ENCODE data around the gene PRDM16. TPM values are rescaled to one million over a fixed set of nuclear protein-coding genes. Genes with fewer than 3 reads are reported as not detected.

The PRDM16 gene
- polyA plus RNA-seq, 1 of the 3 experiments (the other 2 are of a cell fraction): not detected

GRCh38 chr1:3128431-3129132 is 59.6 kb downstream of the PRDM16 start (continued):
- TF ChIP-seq MEF2A (IDR thresholded peaks at IDR 0.05; ENCODE audit: borderline replicate concordance, low read depth) (no peak), TEAD4 (IDR thresholded peaks at IDR 0.05; ENCODE audit: borderline replicate concordance, insufficient read depth) (no peak), RFX5 (IDR thresholded peaks at IDR 0.05; ENCODE audit: low read length) (no peak), TCF12 (IDR thresholded peaks at IDR 0.05) (no peak)

- Histone ChIP-seq H2AFZ (ENCODE audit: low read depth) (no peak overlapping the region), H3K9me2 (no peaks in the 10 kb centered on the region), H3K9me3 (no peaks in the 10 kb centered on the region), H3K4me2 (no peak overlapping the region), H3K4me1 (ENCODE audit: control insufficient read depth in 1 of 2, insufficient read depth in 2 of 2, low read depth in 1 of 2, low read length in 1 of 2) (no peaks in the 10 kb centered on the region), H3K9ac (no peak overlapping the region), H3K4me3 (ENCODE audit: low read depth in 2 of 2, low read length in 1 of 2) (no peak overlapping the region), H3K36me3 (replicated peaks in 1 of 2; ENCODE audit: control insufficient read depth in 1 of 2, insufficient read depth in 2 of 2, low read length in 1 of 2) (no peaks in the 10 kb centered on the region), H3K27ac (ENCODE audit: low read depth in 2 of 2, low read length in 1 of 2) (no peak overlapping the region), H3K27me3 (ENCODE audit: insufficient read depth) (no peaks in the 10 kb centered on the region), H3K79me2 (ENCODE audit: insufficient read depth) (no peaks in the 10 kb centered on the region), H3F3A (replicated peaks; ENCODE audit: insufficient read depth) (no peaks in the 10 kb centered on the region), H4K20me1 (ENCODE audit: insufficient read depth) (no peaks in the 10 kb centered on the region)
- ChIA-PET CTCF (no interaction called here), POLR2A (no interaction called here)
- no peak for DNase-seq
- 77% methylated on average over 6 of the region's 8 CpGs for WGBS (ENCODE audit: low lambda C conversion rate)
- TF ChIP-seq FOXJ3 (CRISPR knock-in tag; IDR thresholded peaks at IDR 0.05) (no peak), CHD2 (IDR thresholded peaks at IDR 0.05; ENCODE audit: low read length, partially characterized antibody) (no peak), CTCF (IDR thresholded peaks at IDR 0.05) (no peak), ELF1 (IDR thresholded peaks at IDR 0.05) (no peak), YY1 (IDR thresholded peaks at IDR 0.05; ENCODE audit: low read depth) (no peak), TCF12 (IDR thresholded peaks at IDR 0.05) (no peak), ZBTB33 (IDR thresholded peaks at IDR 0.05; ENCODE audit: borderline replicate concordance, low read depth) (no peak), USF2 (IDR thresholded peaks at IDR 0.05; ENCODE audit: borderline replicate concordance, low read depth, low read length) (no peak)
These were observed 60.1 kb downstream of the PRDM16 start for GRCh38 chr1:3129133-3129490.

Data from SK-N-SH (cell line).